DMS79 (cell line): ENCODE measurements around the gene FOXD3.

ENCODE experiments used
- DNase-seq: peaks from one replicate; lab custom pipeline; 2025; lab: John Stamatoyannopoulos, UW

FOXD3 gene

DNA sequence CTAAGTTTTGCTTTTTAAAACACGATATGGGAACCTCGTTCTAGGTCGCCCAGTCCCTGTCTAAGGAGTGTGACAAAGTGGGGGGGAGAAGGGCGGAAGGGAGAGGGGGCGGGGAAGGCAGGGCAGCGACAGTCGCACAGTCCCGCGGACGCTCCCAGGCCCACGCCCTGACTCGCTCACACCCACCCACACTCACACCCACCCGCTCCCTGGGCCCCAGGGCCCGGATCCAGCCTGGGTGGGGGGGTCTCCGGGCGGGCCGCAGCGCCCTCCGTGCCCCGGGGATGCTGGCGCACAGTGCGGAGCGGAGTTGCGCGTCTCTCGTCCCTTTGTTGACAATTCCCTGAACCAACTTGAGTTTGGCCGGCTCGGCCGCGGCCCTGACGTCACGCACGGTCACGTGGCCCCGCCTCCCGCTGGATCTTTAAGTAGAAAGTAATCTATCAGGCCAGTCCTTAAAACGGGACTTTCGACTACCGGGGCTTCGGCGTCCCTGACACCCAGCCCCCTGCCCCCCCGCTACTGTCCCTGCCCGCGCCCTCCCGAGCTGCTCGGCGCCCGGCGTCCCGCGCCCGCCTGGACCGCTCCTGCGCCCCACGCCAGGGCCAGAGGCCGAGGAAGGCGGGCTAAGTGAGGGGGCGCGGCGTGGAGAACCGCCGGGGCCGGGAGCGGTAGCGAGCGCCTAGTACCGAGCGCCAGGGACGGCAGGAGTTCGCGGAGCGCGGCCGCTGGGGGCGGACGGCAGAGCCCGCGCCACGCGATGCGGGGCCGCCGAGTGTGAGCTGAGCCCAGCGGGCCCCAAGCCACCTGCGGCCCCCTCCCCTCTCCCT is at the start of gene FOXD3:
Gene FOXD3, plus strand, starts transcription at position 454 of the 830 bp plus-strand sequence. CDS start 492 bp downstream, outside the sequence.
- DNase-seq: peak; percentile 21

- DNase-seq: no peak
Observed at GRCh38 chr1:63272811-63273210, 49.6 kb upstream of the FOXD3 start.

GRCh38 chr1:63274371-63274770 is 48.0 kb upstream of the FOXD3 start:
- DNase-seq: no peak

DNA sequence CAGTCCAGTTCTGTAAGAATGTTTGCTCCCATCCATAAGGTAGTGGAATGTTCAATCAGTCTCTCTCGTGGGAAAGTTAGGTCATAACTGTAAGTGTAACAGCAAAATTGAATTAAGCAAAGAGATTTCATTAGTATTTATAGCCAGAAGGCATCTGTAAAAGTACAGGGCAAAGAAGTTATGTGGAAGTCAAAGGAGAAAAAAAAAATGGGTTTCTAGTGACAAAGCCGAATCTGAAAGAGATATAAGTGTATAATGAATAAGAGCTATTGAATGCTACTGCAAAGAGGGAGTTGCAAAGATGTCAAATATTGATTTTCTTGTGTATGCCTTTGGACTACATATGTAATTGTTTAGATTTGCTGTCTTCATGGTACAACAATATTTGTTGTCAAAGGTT is 47.4 kb upstream of the FOXD3 start:
- no peak for DNase-seq

DNA sequence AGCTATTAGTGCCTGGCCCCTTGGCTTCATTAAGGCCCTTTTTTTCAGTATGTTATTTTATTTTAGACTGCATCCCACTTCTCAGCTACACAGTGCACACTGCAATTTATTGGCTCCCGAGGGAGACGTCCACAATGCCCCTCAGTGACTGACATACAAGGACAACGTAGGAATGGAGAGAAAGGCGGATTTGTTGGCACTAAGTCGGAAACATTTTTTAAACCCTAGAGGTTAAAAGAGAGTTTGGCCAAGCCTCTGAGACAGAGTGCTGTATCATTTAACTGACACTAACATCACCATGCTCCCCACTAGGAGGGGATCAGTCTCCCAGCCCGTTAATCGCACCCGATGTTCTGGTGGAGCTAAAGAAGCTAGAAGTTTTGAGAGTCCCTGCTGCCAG is 45.7 kb upstream of the FOXD3 start:
- no peak for DNase-seq

DNA sequence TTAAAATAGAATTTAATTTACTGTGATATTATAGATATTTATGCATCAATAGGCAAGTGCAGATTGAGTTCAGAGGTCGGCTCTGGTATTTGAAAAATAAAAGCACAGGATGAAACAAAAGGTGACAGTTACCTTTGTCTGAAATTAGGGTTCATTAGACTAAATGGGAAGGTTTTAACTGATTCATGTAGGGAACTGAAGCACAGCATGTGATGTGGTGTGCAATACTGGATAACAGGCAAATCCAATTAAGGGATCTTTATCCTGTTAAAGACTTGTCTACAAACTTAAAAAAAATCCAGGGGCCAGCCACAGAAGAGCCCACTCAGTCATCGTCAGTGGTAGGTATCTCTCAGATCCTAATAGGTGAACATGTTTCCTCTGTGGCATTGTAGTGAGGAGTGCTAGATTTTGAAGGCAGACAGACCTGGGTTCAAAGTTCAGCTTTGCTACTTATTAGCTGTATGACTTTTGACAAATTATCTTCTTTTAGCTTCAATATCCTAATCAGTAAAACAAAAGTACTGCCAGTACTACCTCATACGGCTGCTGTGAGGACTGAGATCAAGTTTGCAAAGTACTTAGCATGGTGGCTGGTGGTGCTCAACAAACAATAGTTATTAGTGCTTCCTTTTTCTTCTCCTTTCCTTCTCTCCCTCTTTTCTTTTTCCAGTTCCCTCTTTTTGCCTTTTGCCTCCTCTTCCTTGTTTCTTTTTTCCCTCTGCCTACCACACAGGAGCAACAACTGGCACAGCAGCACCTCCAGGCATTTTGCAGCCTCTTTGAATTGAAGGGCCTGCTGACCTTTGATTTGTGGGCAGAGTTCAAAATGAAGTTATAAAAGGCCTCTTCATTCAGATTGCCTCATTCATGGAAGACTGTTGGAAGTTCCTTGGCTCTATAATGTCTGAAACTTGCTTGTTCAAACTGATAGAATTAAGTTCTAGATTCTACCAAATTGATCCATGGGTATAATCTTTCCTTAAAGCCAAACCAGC is 44.9 kb upstream of the FOXD3 start:
- no peak for DNase-seq

- no peak for DNase-seq
Observed at GRCh38 chr1:63281753-63282152, 40.6 kb upstream of the FOXD3 start.

DNA sequence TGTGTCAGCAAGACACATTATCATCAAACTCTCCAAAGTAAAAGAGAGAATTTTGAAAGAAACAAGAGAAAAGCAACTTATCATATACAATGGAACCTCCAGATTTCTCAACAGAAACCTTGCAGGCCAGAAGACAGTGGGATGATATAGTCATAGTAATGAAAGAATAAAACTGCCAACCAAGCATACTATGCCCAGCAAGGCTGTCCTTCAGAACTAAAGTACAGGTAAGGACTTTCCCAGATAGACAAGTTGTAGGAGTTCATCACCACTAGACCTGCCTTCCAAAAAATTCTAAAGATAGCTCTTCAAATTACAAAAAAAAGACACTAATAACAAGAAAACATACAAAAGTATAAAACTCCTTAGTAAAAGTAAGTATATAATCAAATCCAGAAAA is 33.2 kb upstream of the FOXD3 start:
- no peak for DNase-seq

GRCh38 chr1:63294803-63295594 is 27.4 kb upstream of the FOXD3 start:
- DNase-seq: no peak

DNA sequence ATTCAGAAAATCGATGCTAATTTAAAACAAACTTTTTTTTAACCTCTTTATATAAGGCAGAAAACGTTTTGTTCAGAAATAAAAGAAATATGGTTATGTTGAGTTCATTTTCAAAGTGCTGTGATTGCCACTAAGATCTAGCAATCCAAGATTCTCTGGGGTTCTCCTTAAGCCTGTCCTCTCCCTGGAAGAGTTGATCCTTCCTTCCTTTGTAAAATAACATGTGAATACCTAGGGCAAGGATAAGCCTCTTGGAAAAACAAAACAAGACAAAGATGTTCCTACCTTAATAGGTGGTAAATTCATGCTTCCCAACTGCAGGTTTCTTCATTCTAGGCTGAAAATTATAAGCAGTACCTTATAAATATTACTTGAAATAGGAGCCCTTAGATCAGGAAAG is 18.0 kb upstream of the FOXD3 start:
- DNase-seq: no peak

- DNase-seq: no peak
Observed at GRCh38 chr1:63305043-63305442, 17.3 kb upstream of the FOXD3 start.

- DNase-seq: no peak
Observed at GRCh38 chr1:63307196-63307794, 15.1 kb upstream of the FOXD3 start.

- no peak for DNase-seq
Observed at GRCh38 chr1:63316598-63316983, 5.8 kb upstream of the FOXD3 start.

- DNase-seq: peak; percentile 57
Observed at GRCh38 chr1:63316984-63317816, 5.2 kb upstream of the FOXD3 start.

GRCh38 chr1:63317817-63318152 is 4.6 kb upstream of the FOXD3 start:
- DNase-seq: no peak

GRCh38 chr1:63318201-63318979 is 4.0 kb upstream of the FOXD3 start:
- DNase-seq: no peak

DNA sequence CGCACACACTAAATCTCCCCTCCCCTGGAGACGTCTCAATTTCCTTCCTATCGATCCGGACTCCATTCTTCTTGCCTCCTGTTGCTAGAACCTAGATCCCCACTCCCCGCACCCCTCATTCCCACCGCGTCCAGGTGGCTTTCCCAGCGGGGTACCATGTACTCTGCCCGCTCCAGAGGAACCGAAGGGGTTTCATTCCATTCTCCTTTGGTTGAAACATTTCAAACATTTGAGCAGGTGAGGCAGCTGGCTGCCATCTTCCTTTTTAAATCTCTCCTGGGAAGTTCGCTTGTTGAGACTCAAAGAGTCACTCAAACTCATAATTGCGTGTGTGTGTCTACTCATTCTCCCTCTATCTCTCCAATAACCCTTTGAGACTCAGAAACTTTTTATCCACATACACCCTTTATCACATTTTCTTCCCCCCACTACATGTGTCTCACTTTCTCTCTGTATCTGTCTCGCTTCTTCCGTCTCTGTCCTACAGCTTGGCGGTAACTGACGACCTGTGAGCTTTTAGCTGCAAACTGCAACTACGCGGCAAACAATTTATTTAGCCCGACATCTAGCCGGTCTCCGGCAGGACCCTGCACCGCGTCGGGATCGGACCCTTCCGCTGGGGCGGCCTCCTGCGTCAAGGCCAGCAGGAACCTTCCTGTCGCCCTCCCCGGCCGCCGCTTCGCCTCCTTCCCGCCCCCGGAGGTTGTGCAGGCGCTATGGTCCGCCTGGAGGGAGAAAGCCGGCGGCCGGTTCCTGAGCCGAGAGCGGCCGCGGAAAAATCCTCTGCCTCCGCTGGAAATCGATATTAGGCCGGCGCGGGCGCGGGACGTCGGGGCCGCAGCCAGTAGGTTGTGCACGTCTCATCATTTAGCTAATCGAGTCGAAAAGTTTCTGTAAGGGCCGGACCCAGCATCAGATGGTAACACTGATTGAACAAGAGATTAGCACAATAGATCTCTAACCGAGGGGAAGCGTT is 3.0 kb upstream of the FOXD3 start:
- DNase-seq: no peak

- DNase-seq: no peak
Observed at GRCh38 chr1:63320022-63320721, 2.2 kb upstream of the FOXD3 start.
